SK-MEL-5 (cell line): ENCODE data around the gene CCBE1. TPM values are rescaled to one million over a fixed set of nuclear protein-coding genes. Genes with fewer than 3 reads are reported as not detected.

Experiments used
- DNase-seq: peaks from one replicate; pipeline ENCODE4 v3.0.0-alpha.2; 2016; ENCODE audit warnings: low read depth, low spot score
- in situ Hi-C: cut with HindIII; loops from 2 replicates; pipeline ENCODE4 v1.10.0; 2016; ENCODE audit warnings: low sequenced_read_pairs, high pct_unique_total_duplicates, low pct_unique_long_range_greater_than_20kb
- total RNA-seq: library from RNA; depleted of rRNA; stranded (reverse); fragments of >200 nt; shearing (Covaris generic); gene quantifications from 2 replicates; pipeline ENCODE4 v1.2.3, GENCODE V29; 2014

CCBE1 gene
- total RNA-seq, 1 experiment from 2014 or later, result 0.29 TPM

DNA sequence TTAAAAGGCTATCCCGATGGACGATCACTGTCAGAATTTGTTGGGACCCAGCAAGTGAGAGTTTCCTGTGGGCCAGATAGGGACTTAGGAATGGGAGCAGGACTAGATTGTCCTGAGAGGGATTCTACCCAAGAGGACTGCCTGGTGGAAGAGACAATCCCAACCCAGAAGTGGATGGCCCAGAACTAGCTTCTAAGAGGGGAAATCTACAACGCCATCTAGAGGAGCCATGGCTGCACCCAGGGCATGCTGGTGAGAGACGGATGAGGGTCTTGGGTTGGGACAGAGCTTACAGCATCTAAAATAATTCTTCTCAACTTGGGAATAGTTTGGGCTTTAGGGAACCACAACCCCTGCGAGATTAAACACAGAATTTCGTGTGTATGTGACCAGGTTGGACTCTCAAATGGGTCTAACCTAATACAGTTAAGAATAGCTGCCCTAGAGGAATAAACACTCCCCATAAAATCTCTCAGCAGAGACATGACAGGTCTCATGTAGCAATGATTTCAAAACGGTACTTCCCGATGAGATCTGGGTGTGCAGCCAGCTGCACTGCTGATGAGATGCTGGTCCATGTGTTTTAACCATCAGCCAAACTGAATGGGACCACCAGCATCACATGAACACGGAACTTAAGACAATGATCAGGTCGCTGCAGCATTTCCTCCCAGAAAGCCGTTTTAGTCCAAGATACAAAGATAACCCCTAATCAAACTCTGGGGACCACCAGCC, 50.8 kb downstream of the CCBE1 start:
- in situ Hi-C loops, result no loop called here
- DNase-seq, result peak; percentile 13

GRCh38 chr18:59643740-59644139, 53.5 kb downstream of the CCBE1 start:
- no peak for DNase-seq
- in situ Hi-C loops, result no loop called here

DNA sequence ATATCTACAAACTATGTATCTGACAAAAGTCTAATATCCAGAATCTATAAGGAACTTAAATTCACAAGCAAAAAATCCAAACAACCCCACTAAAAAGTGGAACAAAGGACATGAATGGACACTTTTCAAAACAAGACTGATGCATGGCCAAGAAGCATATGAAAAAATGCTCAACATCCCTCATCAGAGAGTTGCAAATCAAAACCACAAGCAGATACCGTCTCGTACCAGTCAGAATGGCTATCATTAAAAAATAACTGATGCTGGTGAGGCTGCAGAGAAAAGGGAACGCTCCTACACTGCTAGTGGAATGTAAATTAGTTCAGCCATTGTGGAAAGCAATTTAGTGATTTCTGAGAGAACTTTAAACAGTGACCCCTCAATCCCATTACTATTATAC, 56.5 kb downstream of the CCBE1 start:
- DNase-seq, result no peak
- in situ Hi-C loops, result no loop called here

DNA sequence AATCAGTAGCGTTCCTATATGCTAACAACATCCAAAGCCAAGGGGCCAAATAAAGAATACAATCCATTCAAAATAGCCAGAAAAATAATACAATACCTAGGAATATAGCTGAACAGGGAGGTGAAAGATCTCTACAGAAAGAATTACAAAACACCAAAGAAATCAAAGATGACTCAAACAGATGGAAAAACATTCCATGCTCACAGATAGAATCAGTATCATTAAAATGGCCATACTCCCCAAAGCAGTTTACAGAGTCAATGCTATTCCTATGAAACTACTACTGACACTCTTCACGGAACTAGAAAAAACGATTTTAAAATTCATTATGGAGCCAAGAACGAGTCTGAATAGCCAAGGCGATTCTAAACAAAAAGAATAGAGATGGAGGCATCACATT, 57.4 kb downstream of the CCBE1 start:
- DNase-seq, result no peak

GRCh38 chr18:59639136-59639535, 58.1 kb downstream of the CCBE1 start:
- DNase-seq, result no peak
- in situ Hi-C loops, result no loop called here

More for the DNA sequence above, 57.4 kb downstream of the CCBE1 start:
- in situ Hi-C loops, result no loop called here

DNA sequence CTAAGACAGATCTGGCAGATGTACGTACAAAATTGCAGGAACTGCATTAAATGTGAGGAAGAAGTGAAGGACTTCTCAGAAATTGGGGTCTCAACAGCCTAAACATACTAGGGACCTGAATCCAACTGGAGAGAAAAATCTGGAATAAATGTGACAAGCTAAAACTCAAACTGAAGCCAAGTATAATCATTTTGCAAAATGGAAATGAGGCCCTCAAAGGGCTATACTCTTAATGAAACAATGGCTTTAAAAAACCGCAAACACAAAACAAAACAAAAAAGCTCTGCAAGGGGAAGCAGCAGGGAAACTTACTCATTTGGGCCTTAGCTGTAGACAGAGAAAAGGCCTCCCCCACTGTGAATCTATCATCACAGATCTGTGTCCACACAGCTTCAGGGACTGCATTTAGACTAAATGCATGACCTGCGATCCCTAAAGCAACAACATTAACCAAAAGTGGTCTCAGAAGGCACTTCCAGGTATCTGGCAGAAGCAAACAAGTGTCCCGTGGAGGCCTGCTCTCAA, 63.2 kb downstream of the CCBE1 start:
- DNase-seq, result no peak
- in situ Hi-C loops, result no loop called here

DNA sequence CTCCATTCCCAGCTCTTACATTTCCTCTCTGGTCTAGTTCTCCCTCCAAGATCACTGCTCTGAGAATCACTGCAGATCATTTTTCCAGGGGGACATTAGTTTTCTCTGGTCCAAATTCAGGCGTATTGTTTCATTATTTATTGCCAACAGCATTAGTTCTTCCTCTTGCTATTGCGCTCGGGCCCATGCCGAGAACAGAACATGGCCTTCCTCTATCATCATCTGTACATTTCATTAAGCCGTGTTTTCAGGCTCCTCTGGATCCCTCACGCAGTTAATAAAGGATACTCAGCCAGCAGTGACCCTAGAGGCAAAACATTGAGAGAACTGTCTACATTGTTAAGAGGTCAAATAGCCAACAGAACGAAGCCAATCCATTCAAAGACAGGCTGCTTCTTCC, 63.9 kb downstream of the CCBE1 start:
- in situ Hi-C loops, result no loop called here
- DNase-seq, result no peak

GRCh38 chr18:59631583-59632181, 65.5 kb downstream of the CCBE1 start:
- peak; percentile 27 for DNase-seq
- in situ Hi-C loops, result no loop called here

- in situ Hi-C loops, result no loop called here
- no peak for DNase-seq
These were observed 67.3 kb downstream of the CCBE1 start for GRCh38 chr18:59629894-59630293.

GRCh38 chr18:59628995-59629394, 68.2 kb downstream of the CCBE1 start:
- in situ Hi-C loops, result no loop called here
- DNase-seq, result no peak

GRCh38 chr18:59627414-59627813, 69.8 kb downstream of the CCBE1 start:
- no peak for DNase-seq
- in situ Hi-C loops, result no loop called here

DNA sequence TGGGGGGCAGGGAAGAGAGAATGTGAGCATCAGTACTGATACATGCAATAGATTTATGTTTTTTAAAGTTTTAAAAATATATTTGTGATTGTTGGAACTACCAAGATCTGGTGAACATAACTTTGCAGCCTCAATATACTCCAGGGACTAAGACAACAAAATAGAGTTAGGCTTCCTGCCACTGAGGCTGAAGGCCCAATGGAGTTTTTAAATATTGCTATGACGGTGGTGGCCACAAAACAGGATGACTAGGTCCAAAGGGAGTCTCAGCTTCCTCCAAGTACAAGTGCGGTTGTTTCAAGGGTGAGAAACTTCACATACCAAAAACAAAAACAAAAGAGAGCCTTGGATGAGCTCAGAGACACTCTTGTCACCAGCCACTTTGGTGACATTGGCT, 72.9 kb downstream of the CCBE1 start:
- DNase-seq, result no peak
- in situ Hi-C loops, result no loop called here

- DNase-seq, result peak; percentile 9
- in situ Hi-C loops, result no loop called here
These were observed 73.5 kb downstream of the CCBE1 start for GRCh38 chr18:59623456-59624368.

GRCh38 chr18:59621027-59621426, 76.2 kb downstream of the CCBE1 start:
- DNase-seq, result no peak
- in situ Hi-C loops, result no loop called here

DNA sequence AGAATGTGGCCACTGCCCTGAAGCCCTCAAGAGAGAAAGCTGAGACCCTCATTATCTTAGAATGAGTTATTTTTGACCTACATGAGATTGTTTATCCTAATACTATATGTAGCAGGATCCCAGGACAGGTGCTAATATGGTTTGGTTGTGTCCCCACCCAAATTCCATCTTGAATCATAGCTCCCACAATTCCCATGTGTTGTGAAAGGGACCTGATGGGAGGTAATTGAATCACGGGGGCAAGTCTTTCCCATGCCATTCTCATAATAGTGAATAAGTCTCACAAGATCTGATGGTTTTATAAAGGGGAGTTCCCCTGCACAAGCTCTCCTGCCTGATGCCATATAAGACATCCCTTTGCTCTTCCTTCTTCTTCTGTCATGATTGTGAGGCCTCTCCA, 76.8 kb downstream of the CCBE1 start:
- in situ Hi-C loops, result no loop called here

DNA sequence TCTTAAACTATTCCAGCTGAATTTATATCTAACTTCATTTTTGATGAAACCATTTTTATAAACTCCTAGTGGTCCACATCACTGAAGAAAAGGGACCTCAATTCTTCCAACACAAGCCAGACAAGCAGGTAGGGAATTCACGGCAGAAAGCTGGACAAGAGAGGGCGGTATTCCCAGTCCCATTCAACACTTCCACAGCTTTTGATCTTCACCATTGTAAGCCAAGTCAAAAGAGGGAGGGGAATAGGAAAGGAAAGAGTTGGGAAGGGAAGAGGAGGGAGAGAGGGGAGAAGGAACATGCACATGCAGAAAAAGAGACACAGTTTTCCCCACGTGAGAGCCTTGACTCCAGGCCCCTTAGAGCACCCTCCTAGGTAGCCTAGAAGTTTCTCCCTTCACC, 77.4 kb downstream of the CCBE1 start:
- no peak for DNase-seq
- in situ Hi-C loops, result no loop called here

More for the DNA sequence above, 76.8 kb downstream of the CCBE1 start:
- DNase-seq, result no peak

GRCh38 chr18:59617468-59617932, 79.7 kb downstream of the CCBE1 start:
- DNase-seq, result no peak

DNA sequence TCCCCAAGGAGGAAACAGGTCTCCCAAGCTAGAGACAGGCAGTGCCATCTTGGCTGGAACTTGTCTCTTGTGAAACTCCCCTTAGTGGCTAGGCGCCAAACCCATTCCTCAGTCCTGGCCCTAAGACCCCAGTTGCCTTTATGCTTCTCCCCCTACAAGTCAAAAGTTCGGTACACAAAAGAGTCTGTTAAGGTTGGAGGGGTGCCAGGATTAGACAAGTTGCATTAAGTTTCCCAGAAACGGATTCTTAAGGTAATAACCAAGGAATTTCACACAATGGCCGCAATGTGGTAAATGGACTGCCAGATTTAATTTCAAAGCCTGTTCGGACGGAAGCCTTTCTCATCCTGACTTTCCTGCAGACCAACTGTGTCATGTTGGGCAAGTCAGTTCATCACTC, 80.7 kb downstream of the CCBE1 start:
- no peak for DNase-seq
- in situ Hi-C loops, result no loop called here

More at GRCh38 chr18:59617468-59617932, 79.7 kb downstream of the CCBE1 start:
- in situ Hi-C loops, result no loop called here
